K562 (cell line): ENCODE data around the gene ANKRD13D. TPM values are rescaled to one million over a fixed set of nuclear protein-coding genes. Genes with fewer than 3 reads are reported as not detected.
A peak's percentile ranks its signal among the peaks of the same experiment; 100 is the strongest.

ENCODE experiments used
- FOXP4 ChIP-seq: sonication (generic); formaldehyde crosslinking; IDR thresholded peaks from 2 replicates; pipeline ENCODE4 v1.8.0; 2022; ENCODE audit warnings: mild to moderate bottlenecking, missing genetic modification reagents, borderline replicate concordance
- IRF9 ChIP-seq: fragments of 450-650 bp; IDR thresholded peaks from 2 replicates; pipeline ENCODE4 v1.6.1; 2016; ENCODE audit warnings: missing biosample characterization, missing genetic modification characterization
- KDM2B ChIP-seq: fragments of 250-450 bp; sonication (Bioruptor Pico); IDR thresholded peaks from 2 replicates; pipeline ENCODE4 v1.8.0; 2021; ENCODE audit warnings: mild to moderate bottlenecking, moderate library complexity
- RBM22 ChIP-seq: fragments of 200-400 bp; formaldehyde crosslinking; IDR thresholded peaks from 2 replicates; pipeline ENCODE4 v1.6.1; 2018; ENCODE audit warnings: low read length, low read depth; ENCODE audit not compliant: poor library complexity, severe bottlenecking
- SRSF7 ChIP-seq: fragments of 200-400 bp; formaldehyde crosslinking; optimal IDR thresholded peaks from 2 replicates; pipeline ENCODE3; 2017; ENCODE audit warnings: mild to moderate bottlenecking, low read depth, low read length
- STAG1 ChIP-seq: sonication (generic); formaldehyde crosslinking; IDR thresholded peaks from 2 replicates; pipeline ENCODE4 v1.5.0; 2020; ENCODE audit warnings: missing genetic modification reagents, borderline replicate concordance
- YBX1 ChIP-seq: fragments of 450-650 bp; IDR thresholded peaks from 2 replicates; pipeline ENCODE4 v1.7.1; 2016; ENCODE audit warnings: mild to moderate bottlenecking
- ZBTB40 ChIP-seq, 2 experiments: fragments of 450-650 bp in 1 of 2; sonication (generic) in 1 of 2; formaldehyde crosslinking in 1 of 2; IDR thresholded peaks; 2 replicates each; pipeline versions ENCODE4 v1.7.1 to v1.9.0; 2016 to 2022; ENCODE audit warnings: inconsistent platforms in 1 of 2, mild to moderate bottlenecking in 1 of 2, missing genetic modification reagents in 1 of 2
- ZBTB5 ChIP-seq: fragments of 450-650 bp; IDR thresholded peaks from 2 replicates; pipeline ENCODE4 v1.6.1; 2017; ENCODE audit warnings: antibody characterized with exemption
- ZBTB8A ChIP-seq: fragments of 450-650 bp; IDR thresholded peaks from 2 replicates; pipeline ENCODE4 v1.6.1; 2018; ENCODE audit warnings: mild to moderate bottlenecking, moderate library complexity; ENCODE audit not compliant: partially characterized antibody
- polyA plus RNA-seq, 8 experiments: library from polyadenylated mRNA; depleted of rRNA in 4 of 8; stranded (reverse) in 5 of 8; unstranded in 3 of 8; fragments of >200 nt; fragmentation: Nextera tagmentation in 2 of 8; fragmentation: Illumina TruSeq in 1 of 8; extraction: Ambion mirVana in 2 of 8; extraction: Trizol in 1 of 8; gene quantifications; 2 replicates each; pipeline versions ENCODE4 v1.2.1 to v1.2.3, GENCODE V29; 2011 to 2014; ENCODE audit warnings: inconsistent platforms in 1 of 8, missing spikeins in 1 of 8
- total RNA-seq, 7 experiments: library from RNA; depleted of rRNA in 6 of 7; stranded (reverse); fragments of >200 nt in 6 of 7; fragmentation: Illumina TruSeq in 2 of 7; extraction: Trizol in 2 of 7; gene quantifications; 2 replicates each; pipeline versions ENCODE4 v1.2.1 to v1.2.3, GENCODE V29; 2011 to 2021; ENCODE audit warnings: low replicate concordance in 1 of 7

Gene ANKRD13D
- total and polyA plus RNA-seq, 9 of the 15 experiments (the other 6 are each of a cell fraction or from before 2014, with no cell fraction given), result 0.94 to 40.9 (median 22.4) TPM

GRCh38 chr11:67265633-67266448, 23.3 kb upstream of the ANKRD13D start (continued):
- TF ChIP-seq STAG1 (peak; percentile 30; the same call in 1 of the 2 replicates), ZBTB8A (no peak), FOXP4 (no peak), KDM2B (CRISPR knock-in tag) (no peak), YBX1 (no peak), IRF9 (tag) (no peak), ZBTB40 (IDR thresholded peaks at IDR 0.05) (no peak), ZBTB40 (CRISPR knock-in tag; IDR thresholded peaks at IDR 0.05) (no peak), SRSF7 (no peak), RBM22 (no peak), ZBTB5 (no peak)
